HG03139 (cell line): ENCODE data around the gene DPP9.
"Not testable (repeated sequence)": the region's sequence is repeated elsewhere in the genome, so short reads cannot be mapped to it uniquely, and the experiment has no call there.

Experiments used
- ATAC-seq: cut with Tn5 transposase; IDR thresholded peaks from one replicate; pipeline ENCODE4 v1.9.1; 2021; ENCODE audit not compliant: unreplicated experiment

DPP9 gene

GRCh38 chr19:4723595-4724514 lies at the start of gene DPP9:
TSS of gene DPP9 (minus strand) at chr19:4723842. CDS start at chr19:4719906, 3,936 bp downstream.
- peak; percentile 83 for ATAC-seq

GRCh38 chr19:4773047-4773640 lies 49.5 kb upstream of the DPP9 start:
- ATAC-seq: no peak

- ATAC-seq: no peak
Observed at GRCh38 chr19:4772566-4772965, 48.9 kb upstream of the DPP9 start.

GRCh38 chr19:4768934-4769777 lies 45.5 kb upstream of the DPP9 start:
- ATAC-seq: no peak

GRCh38 chr19:4764393-4764660 lies 40.7 kb upstream of the DPP9 start:
- no peak for ATAC-seq

DNA sequence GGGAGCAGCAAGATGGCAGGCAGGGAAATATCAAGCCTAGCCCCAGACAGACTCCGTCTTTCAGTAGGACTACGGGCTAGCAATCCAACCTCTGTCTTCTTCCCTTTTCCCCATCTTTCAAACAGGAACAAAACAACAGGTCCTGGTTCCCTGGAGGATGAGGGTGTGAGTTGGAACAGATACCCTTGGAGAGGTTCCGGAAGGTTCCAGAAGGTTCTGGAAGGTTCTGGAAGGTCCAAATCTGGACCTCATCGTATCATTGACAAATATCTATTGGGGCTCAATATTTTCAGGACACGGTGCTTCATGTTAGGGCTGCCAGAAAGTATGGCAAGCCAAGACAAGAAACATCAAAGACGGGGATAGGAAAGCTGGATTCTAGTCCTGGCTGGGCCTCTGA lies 39.4 kb upstream of the DPP9 start:
- ATAC-seq: no peak

- ATAC-seq: no peak
Observed at GRCh38 chr19:4760285-4760650, 36.6 kb upstream of the DPP9 start.

DNA sequence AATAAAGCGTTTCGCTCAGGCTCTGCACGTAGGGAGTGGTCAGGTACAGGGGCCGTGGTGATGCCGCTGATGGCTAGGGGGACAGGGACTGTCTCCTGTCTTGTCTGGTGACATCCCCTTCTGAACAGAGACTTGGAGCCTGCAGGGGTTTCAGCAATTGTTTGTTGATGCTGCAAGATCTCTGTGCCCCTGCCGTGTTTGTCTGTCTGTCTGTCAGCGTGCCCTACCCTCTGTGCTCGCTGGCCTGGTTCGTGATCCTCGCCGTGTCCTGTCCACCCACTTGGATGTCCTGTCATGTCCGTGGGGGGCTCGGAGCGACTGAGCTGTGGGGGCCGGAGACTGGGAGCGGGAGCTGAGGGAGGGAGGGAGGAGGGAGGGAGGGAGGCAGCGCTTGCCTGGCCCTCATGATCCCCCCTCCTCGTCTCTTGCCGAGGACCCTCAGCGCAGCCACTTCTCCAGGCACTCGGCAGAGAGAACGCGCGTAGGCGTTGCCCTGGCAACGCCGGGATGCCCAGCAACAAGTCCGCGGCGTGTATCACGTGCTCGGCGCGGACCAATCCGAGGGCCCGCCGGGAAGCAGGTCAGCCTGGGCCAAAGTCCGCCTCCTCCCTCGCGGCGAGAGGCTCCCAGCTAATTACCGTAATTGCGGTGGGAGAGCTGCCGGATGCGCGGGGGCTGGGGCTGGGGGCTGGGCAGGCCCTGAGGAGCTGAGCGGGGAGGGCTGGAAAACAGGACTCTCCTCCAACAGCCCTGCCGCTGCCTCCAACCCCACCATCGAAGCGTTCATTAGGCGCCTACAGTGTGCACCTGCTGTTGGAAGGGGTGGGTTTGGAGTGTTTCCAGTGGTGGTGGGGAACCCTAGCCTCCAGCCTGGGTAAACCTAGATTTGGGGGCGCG lies 36.0 kb upstream of the DPP9 start:
- no peak for ATAC-seq

DNA sequence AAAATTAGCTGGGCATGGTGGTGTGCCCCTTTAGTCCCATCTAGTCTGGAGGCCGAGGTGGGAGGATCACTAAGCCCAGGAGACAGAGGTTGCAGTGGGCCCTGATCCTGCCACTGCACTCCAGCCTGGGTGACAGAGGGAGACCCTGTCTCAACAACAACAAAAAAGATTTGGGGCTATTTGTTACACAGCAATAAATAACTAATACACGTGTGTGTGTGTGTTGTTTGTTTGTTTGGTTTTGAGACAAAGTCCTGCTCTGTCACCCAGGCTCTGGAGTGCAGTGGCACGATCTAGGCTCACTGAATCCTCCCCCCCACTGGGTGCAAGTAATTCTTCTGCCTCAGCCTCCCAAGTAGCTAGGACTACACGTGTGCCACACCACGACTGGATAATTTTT lies 35.0 kb upstream of the DPP9 start:
- ATAC-seq: no peak

DNA sequence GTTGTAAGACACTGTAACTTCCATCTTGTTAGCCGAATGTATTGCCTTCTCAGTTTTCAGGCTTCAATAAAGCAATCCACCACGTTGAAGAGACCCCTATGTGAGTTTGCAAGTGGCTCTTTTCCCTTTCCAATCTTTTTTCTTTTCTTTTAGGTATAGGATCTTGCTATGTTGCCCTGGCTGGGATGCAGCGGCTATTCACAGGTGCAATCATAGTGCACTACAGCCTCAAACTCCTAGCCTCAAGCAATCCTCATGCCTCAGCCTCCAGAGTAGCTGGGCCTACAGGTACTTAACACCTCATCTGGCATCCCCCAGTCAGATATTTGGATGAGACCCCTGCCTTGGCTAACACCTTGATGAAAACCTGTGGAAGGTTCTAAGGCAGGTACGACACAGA lies 34.4 kb upstream of the DPP9 start:
- ATAC-seq: no peak

DNA sequence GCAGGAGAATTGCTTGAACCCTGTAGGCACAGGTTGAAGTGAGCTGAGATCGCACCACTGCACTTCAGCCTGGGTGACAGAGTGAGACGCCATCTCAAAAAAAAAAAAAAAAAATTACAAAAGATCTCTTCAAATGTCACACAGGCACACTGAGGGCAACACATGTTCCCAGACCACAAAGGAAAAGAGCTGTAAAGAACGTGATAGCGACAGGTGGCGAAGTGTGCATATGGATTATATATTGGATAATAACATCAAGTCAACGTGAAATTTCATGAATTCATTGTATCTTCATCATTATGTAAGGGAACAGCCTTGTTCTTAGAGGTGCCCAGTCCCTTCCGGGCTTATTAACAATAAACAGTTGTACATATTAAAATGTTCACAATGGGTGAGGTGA lies 31.8 kb upstream of the DPP9 start:
- ATAC-seq: no peak

GRCh38 chr19:4754248-4754647 lies 30.6 kb upstream of the DPP9 start:
- ATAC-seq: no peak

DNA sequence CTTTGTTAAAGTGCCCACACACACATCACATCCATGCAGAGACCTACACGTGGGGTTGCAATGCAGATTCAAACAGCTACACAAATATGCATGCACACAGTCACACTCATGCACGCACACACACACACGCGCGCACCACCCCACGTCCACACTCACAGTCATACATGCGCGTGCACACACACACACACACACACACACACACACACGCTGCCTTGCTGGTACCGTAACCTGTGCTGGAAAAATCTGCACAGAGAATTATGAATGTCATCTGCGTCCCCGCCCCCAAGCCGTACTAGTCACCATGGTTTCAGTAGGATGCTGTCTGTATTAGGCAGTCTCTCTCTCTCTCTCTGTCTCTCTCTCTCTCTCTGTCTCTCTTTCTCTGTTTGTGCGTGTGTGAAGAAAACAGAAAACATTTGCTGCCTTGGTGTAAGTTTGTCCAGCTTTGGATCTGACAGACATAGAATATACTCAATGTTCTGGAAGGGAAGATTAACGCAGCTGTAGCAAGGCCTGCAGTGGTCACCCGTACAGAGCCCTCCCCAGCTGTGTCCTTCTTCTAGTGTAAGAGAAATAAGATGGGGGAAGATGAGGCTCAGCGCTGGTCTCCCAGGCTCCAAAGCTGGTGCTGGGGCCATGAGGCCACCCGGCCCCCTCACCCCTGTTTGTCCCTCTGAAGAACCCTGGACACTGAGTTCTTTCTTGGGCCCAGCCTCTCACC lies 26.4 kb upstream of the DPP9 start:
- ATAC-seq: no peak

- no peak for ATAC-seq
Observed at GRCh38 chr19:4748589-4748988, 24.9 kb upstream of the DPP9 start.

DNA sequence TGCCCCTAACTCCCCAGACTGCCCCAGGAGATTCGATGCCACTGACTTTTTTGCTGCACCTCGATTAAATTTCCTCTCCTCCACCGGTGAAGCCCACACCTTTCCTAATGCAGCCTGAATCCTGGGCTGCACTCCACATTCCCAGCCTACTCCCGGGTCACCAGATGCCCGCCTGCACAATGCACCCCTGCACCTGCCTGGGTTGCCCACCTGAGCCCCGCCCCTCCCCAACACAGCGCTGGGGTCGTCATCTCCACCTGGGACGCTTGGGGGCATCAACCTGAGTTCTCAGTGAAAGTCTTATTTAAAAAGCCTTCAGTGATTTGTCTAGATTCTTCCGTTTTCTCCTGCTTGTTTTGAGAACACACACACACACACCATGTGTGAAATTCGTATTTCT lies 24.5 kb upstream of the DPP9 start:
- ATAC-seq: no peak

DNA sequence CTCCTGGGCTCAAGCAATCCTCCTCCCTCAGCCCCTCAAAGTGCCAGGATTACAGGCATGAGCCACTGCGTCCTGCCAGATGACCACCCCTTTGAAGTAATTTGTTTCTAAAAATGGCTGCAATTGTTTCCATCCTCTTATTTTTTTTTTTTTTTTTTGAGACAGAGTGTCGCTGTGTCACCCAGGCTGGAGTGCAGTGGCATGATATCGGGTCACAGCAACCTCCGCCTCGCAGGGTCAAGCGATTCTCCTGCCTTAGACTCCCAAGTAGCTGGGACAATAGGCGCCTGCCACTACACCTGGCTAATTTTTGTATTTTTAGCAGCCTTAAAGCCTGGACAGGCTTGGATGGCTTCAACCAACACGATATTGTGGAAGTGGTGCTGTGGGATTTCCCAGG lies 22.3 kb upstream of the DPP9 start:
- no peak for ATAC-seq

DNA sequence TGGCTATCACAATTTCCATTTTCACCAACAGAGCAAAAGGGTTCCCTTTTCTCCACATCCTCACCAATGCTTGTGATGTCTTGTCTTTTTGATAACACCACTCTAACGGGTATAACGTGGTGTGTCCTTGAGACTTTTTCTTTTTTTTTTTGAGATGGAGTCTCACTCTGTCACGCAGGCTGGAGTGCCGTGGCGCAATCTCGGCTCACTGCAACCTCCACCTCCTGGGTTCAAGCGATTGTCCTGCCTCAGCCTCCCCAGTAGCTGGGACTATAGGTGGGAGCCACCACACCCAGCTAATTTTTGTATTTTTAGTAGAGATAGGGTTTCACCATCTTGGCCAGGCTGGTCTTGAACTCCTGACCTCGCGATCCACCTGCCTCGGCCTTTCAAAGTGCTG lies 21.5 kb upstream of the DPP9 start:
- ATAC-seq: not testable (repeated sequence)

DNA sequence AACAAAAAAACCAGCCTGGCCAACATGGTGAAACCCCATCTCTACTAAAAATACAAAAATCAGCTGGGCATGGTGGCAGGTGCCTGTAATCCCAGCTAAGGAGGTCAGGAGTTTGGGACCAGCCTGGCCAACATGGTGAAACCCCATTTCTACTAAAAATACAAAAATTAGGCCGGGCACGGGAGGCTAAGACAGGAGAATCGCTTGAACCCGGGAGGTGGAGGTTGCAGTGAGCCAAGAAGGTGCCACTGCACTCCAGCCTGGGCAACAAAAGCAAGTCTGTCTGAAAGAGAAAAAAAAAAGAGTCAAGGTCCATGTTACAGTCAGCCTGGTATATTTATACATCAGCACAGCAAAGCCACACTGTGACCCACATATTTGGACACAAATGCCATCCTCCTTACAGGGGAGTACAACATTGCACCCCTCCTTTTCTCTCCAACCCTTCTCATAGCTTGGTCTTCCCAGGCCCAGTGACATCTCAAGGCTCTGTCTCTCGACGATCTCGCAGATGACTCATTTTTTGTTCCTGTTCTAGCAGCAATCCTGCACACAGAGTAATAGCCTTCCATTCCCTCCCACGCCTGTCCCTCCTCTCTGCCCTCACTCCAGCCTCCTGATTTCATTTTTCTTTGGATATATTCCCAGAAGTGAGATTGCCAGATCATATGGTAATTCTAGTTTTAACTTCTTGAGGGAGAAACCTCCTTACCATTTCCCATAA lies 21.0 kb upstream of the DPP9 start:
- no peak for ATAC-seq

DNA sequence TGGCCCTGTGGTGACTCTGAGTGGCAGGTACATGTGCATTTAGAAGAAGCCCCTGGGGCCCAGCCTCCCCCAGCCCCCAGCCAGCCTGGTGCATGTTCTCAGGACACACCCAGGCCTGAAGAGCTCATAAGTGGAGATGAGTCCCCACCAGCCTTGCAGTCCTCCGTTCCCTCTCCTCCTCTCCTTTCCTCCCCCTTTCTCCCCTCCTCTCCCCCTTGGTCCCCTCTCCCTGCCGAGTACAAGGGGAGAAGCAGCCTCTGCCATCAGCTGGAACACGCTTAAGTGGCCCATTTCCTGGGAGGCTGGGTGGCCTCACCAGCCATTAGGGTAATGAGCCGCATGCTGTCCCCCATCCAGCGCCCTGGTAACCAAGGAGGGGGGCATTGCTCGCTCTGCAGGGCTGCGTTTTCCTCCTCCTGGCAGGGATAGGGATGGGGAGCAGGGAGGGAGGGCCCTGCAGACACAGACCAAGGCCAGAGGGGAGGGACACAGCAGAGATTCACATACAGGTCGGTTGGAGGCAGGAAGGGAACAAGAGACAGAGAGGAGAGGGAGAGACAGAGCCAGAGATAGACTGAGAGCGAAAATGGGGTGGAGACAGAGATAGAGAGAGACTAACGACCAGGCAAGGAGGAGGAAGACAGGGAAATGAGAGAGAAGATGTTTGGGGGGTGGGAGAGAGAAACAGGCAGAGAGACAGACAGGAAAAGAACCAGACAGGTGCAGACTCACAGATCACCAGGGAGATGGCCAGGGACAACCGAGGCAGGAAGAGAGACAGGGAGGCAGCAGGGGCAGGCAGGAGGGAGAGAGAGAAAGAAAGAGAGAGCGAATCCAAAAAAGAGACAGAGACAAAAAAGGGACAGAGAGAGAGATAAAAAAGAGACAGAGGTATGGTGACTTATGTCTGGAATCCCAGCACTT lies 19.3 kb upstream of the DPP9 start:
- no peak for ATAC-seq
